Neural progenitor cell (in vitro differentiated cells): ENCODE results near the gene TPD52L1. TPM values are rescaled to one million over a fixed set of nuclear protein-coding genes. Genes with fewer than 3 reads are reported as not detected.
A peak's percentile ranks its signal among the peaks of the same experiment; 100 is the strongest.

Experiments used
- DNase-seq: peaks from one replicate; pipeline ENCODE4 v3.0.0-alpha.2; 2016; ENCODE audit warnings: low spot score
- H2AFZ ChIP-seq: fragments of 200-600 bp; sonication (generic); replicated peaks from 2 replicates; pipeline ENCODE4 v1.6.1; 2016; ENCODE audit warnings: antibody characterized with exemption
- H3F3A ChIP-seq: fragments of 200-600 bp; sonication (generic); 2 replicates; pipeline ENCODE4 v1.6.1; 2016; ENCODE audit warnings: antibody characterized with exemption, low read depth
- H3K27ac ChIP-seq: fragments of 200-600 bp; sonication (generic); 2 replicates; pipeline ENCODE4 v1.5.1; 2016; ENCODE audit warnings: mild to moderate bottlenecking
- H3K27me3 ChIP-seq: fragments of 200-600 bp; sonication (generic); 2 replicates; pipeline ENCODE4 v1.6.1; 2016; ENCODE audit warnings: mild to moderate bottlenecking, moderate library complexity
- H3K36me3 ChIP-seq: fragments of 200-600 bp; sonication (generic); 2 replicates; pipeline ENCODE4 v1.5.1; 2016
- H3K4me1 ChIP-seq: fragments of 200-600 bp; sonication (generic); 2 replicates; pipeline ENCODE4 v1.6.1; 2016; ENCODE audit warnings: mixed run types
- H3K4me2 ChIP-seq: fragments of 200-600 bp; sonication (generic); 2 replicates; pipeline ENCODE4 v1.6.1; 2016
- H3K4me3 ChIP-seq: fragments of 200-600 bp; sonication (generic); 2 replicates; pipeline ENCODE4 v1.5.1; 2016
- H3K79me2 ChIP-seq: fragments of 200-600 bp; sonication (generic); 2 replicates; pipeline ENCODE4 v1.6.1; 2016; ENCODE audit warnings: low read depth
- H3K9ac ChIP-seq: fragments of 200-600 bp; sonication (generic); 2 replicates; pipeline ENCODE4 v1.6.1; 2016
- H3K9me3 ChIP-seq: fragments of 200-600 bp; sonication (generic); 2 replicates; pipeline ENCODE4 v1.5.1; 2016; ENCODE audit warnings: low read depth
- H4K20me1 ChIP-seq: fragments of 200-600 bp; sonication (generic); 2 replicates; pipeline ENCODE4 v1.6.1; 2016; ENCODE audit warnings: low read depth
- H3K27ac Mint-ChIP-seq: 3 replicates; pipeline ENCODE4 v1.8.0; 2021; ENCODE audit warnings: mixed read lengths
- H3K27me3 Mint-ChIP-seq: 2 replicates; pipeline ENCODE4 v1.8.0; 2022; ENCODE audit warnings: low read depth, mild to moderate bottlenecking, inconsistent platforms, moderate library complexity, mixed read lengths; ENCODE audit not compliant: insufficient read depth
- H3K36me3 Mint-ChIP-seq: 3 replicates; pipeline ENCODE4 v1.8.0; 2021; ENCODE audit warnings: mixed read lengths
- H3K4me1 Mint-ChIP-seq: 3 replicates; pipeline ENCODE4 v1.8.0; 2021; ENCODE audit warnings: mixed read lengths
- H3K4me3 Mint-ChIP-seq: 3 replicates; pipeline ENCODE4 v1.8.0; 2021; ENCODE audit warnings: mild to moderate bottlenecking, moderate library complexity, mixed read lengths
- H3K9me3 Mint-ChIP-seq: 3 replicates; pipeline ENCODE4 v1.8.0; 2020; ENCODE audit warnings: mixed read lengths
- CTCF ChIP-seq: fragments of 200-600 bp; sonication (generic); IDR thresholded peaks from 2 replicates; pipeline ENCODE4 v1.5.1; 2017; ENCODE audit warnings: antibody characterized with exemption, mild to moderate bottlenecking
- EZH2 ChIP-seq: fragments of 200-600 bp; sonication (generic); IDR thresholded peaks from 2 replicates; pipeline ENCODE4 v1.6.1; 2017; ENCODE audit warnings: antibody characterized with exemption, mild to moderate bottlenecking, moderate library complexity
- EZH2phosphoT487 ChIP-seq: fragments of 200-600 bp; sonication (generic); IDR thresholded peaks from 2 replicates; pipeline ENCODE4 v1.6.1; 2017; ENCODE audit warnings: antibody characterized with exemption
- total RNA-seq: library from RNA; depleted of rRNA; stranded (reverse); fragments of >200 nt; gene quantifications from 2 replicates; pipeline ENCODE4 v1.2.3, GENCODE V29; 2015; ENCODE audit warnings: low replicate concordance

Gene TPD52L1
- total RNA-seq, 1 donor from 2014 or later, result 9.5 TPM

GRCh38 chr6:125245523-125246264 is 92.1 kb downstream of the TPD52L1 start:
- H3K4me2 ChIP-seq, result no peak overlapping the region
- TF ChIP-seq CTCF, result no peak
- TF ChIP-seq EZH2, result no peak
- TF ChIP-seq EZH2phosphoT487, result no peak
- no peak overlapping the region for H3K4me3 ChIP-seq
- no peaks in the 10 kb centered on the region for H3K4me1 ChIP-seq
- no peaks in the 10 kb centered on the region for H3K27me3 Mint-ChIP-seq
- peaks cover 19% of the 10 kb centered on the region for H3K9me3 Mint-ChIP-seq
- H3K27me3 ChIP-seq, result no peaks in the 10 kb centered on the region
- no peak overlapping the region for H3K4me3 Mint-ChIP-seq
- H3K36me3 ChIP-seq, result no peaks in the 10 kb centered on the region
- H3K27ac ChIP-seq, result no peak overlapping the region
- H3K9ac ChIP-seq, result no peak overlapping the region
- no peaks in the 10 kb centered on the region for H3K79me2 ChIP-seq
- no peaks in the 10 kb centered on the region for H3K9me3 ChIP-seq
- H3K4me1 Mint-ChIP-seq, result peaks cover 7% of the 10 kb centered on the region
- no peaks in the 10 kb centered on the region for H3F3A ChIP-seq
- peak overlapping the region; percentile 42 for H2AFZ ChIP-seq
- no peaks in the 10 kb centered on the region for H4K20me1 ChIP-seq
- no peak for DNase-seq
- peaks cover 1% of the 10 kb centered on the region for H3K36me3 Mint-ChIP-seq
- no peak overlapping the region for H3K27ac Mint-ChIP-seq

GRCh38 chr6:125246566-125246965 is 93.0 kb downstream of the TPD52L1 start:
- no peak overlapping the region for H3K4me3 ChIP-seq
- no peak for DNase-seq
- no peaks in the 10 kb centered on the region for H3F3A ChIP-seq
- no peaks in the 10 kb centered on the region for H3K79me2 ChIP-seq
- H3K4me1 ChIP-seq, result peaks cover 1% of the 10 kb centered on the region
- H3K36me3 Mint-ChIP-seq, result no peaks in the 10 kb centered on the region
- H3K27me3 Mint-ChIP-seq, result no peaks in the 10 kb centered on the region
- no peaks in the 10 kb centered on the region for H3K9me3 ChIP-seq
- no peak overlapping the region for H3K4me2 ChIP-seq
- no peaks in the 10 kb centered on the region for H3K27me3 ChIP-seq
- TF ChIP-seq CTCF (no peak), EZH2phosphoT487 (no peak)
- H3K9me3 Mint-ChIP-seq, result peaks cover 13% of the 10 kb centered on the region
- no peaks in the 10 kb centered on the region for H3K36me3 ChIP-seq
- H3K27ac Mint-ChIP-seq, result no peak overlapping the region
- no peak overlapping the region for H3K4me3 Mint-ChIP-seq
- H2AFZ ChIP-seq, result no peak overlapping the region
- no peaks in the 10 kb centered on the region for H4K20me1 ChIP-seq
- H3K27ac ChIP-seq, result no peak overlapping the region
- peaks cover 9% of the 10 kb centered on the region for H3K4me1 Mint-ChIP-seq
- H3K9ac ChIP-seq, result no peak overlapping the region

GRCh38 chr6:125248136-125248535 is 94.6 kb downstream of the TPD52L1 start:
- Histone ChIP-seq H3K4me2 (no peak overlapping the region), H4K20me1 (no peaks in the 10 kb centered on the region), H3K27me3 (no peaks in the 10 kb centered on the region), H3K9ac (no peak overlapping the region), H3K9me3 (no peaks in the 10 kb centered on the region), H3F3A (no peaks in the 10 kb centered on the region), H3K36me3 (no peaks in the 10 kb centered on the region), H2AFZ (no peak overlapping the region), H3K4me3 (no peak overlapping the region), H3K79me2 (no peaks in the 10 kb centered on the region), H3K27ac (no peak overlapping the region), H3K4me1 (peaks cover 14% of the 10 kb centered on the region)
- DNase-seq, result no peak
- H3K36me3 Mint-ChIP-seq, result no peaks in the 10 kb centered on the region
- TF ChIP-seq EZH2, result no peak
- no peak for TF ChIP-seq EZH2phosphoT487
- TF ChIP-seq CTCF, result no peak
- H3K27ac Mint-ChIP-seq, result no peak overlapping the region
- no peak overlapping the region for H3K4me3 Mint-ChIP-seq
- no peaks in the 10 kb centered on the region for H3K27me3 Mint-ChIP-seq
- H3K9me3 Mint-ChIP-seq, result peaks cover 6% of the 10 kb centered on the region
- peaks cover 18% of the 10 kb centered on the region for H3K4me1 Mint-ChIP-seq
